Upper lobe of left lung (tissue), 6 donors: ENCODE data around the gene LRRC75B. TPM values are rescaled to one million over a fixed set of nuclear protein-coding genes. Genes with fewer than 3 reads are reported as not detected.

ENCODE experiments used
- ATAC-seq, 2 donors: fragments of 200-7000 bp; cut with Tn5 transposase; one replicate each; pipeline ENCODE4 v1.9.1; 2022; ENCODE audit warnings: mild to moderate bottlenecking in 2 of 2, moderate library complexity in 2 of 2; ENCODE audit not compliant: low FRiP score in 2 of 2
- DNase-seq, 2 donors: peaks; one replicate each; pipeline ENCODE4 v3.0.0-alpha.2; 2019 to 2020
- H3K27ac ChIP-seq, 4 donors: fragments of 200-600 bp; sonication (generic); one replicate each; pipeline ENCODE4 v1.5.1; 2016 to 2019
- H3K27me3 ChIP-seq, 4 donors: fragments of 200-600 bp; sonication (generic); one replicate each; pipeline ENCODE4 v1.5.1; 2017 to 2019
- H3K36me3 ChIP-seq, 4 donors: fragments of 200-600 bp; sonication (generic); one replicate each; pipeline ENCODE4 v1.5.1; 2016 to 2019
- H3K4me1 ChIP-seq, 4 donors: fragments of 200-600 bp; sonication (generic); one replicate each; pipeline ENCODE4 v1.5.1; 2018 to 2019
- H3K4me3 ChIP-seq, 4 donors: fragments of 200-600 bp; sonication (generic); one replicate each; pipeline ENCODE4 v1.5.1; 2017 to 2019; ENCODE audit warnings: mild to moderate bottlenecking in 2 of 4, moderate library complexity in 1 of 4
- H3K9me3 ChIP-seq, 4 donors: fragments of 200-600 bp; sonication (generic); one replicate each; pipeline ENCODE4 v1.5.1; 2018 to 2019
- EP300 ChIP-seq, 4 donors: sonication (generic); formaldehyde crosslinking; IDR thresholded peaks; one replicate each; pipeline ENCODE4 v1.5.1; 2017; ENCODE audit warnings: antibody characterized with exemption in 4 of 4, control low read depth in 2 of 4
- POLR2A ChIP-seq, 4 donors: fragments of 450-650 bp; IDR thresholded peaks; one replicate each; pipeline ENCODE4 v1.5.1; 2016 to 2017; ENCODE audit warnings: antibody characterized with exemption in 4 of 4, mild to moderate bottlenecking in 2 of 4
- POLR2AphosphoS5 ChIP-seq, 2 donors: sonication (generic); formaldehyde crosslinking; IDR thresholded peaks; one replicate each; pipeline ENCODE4 v1.5.1; 2017; ENCODE audit warnings: antibody characterized with exemption in 2 of 2
- WGBS, 2 donors: methylation state at CpG; one replicate each; pipeline ENCODE4 v1.1.5; 2017 to 2018; 5-methylcytosine and 5-hydroxymethylcytosine counted together
- total RNA-seq, 6 donors: library from RNA; depleted of rRNA in 4 of 6; stranded (reverse); fragments of >200 nt in 4 of 6; gene quantifications; one replicate each; pipeline versions ENCODE4 v1.1.0 to v1.2.1, GENCODE V29; 2016 to 2021
- TF ChIP-seq, protein P1 (sequence below), 6 experiments: fragments of 450-650 bp in 4 of 6; fragments of 200-600 bp in 2 of 6; sonication (generic) in 2 of 6; IDR thresholded peaks; one replicate each; pipeline ENCODE4 v1.5.1; 2016 to 2019; ENCODE audit warnings: antibody characterized with exemption in 6 of 6
- donor health status: DM: no; HTN: no; CAD: no; lungs with moderate emphysema.
- donor health status: DM: no; HTN: yes; CAD: no; lungs with severe emphysema.

LRRC75B gene
- total RNA-seq, 6 donors from 2014 or later, result 9.7 to 50.3 (median 13.2) TPM

DNA sequence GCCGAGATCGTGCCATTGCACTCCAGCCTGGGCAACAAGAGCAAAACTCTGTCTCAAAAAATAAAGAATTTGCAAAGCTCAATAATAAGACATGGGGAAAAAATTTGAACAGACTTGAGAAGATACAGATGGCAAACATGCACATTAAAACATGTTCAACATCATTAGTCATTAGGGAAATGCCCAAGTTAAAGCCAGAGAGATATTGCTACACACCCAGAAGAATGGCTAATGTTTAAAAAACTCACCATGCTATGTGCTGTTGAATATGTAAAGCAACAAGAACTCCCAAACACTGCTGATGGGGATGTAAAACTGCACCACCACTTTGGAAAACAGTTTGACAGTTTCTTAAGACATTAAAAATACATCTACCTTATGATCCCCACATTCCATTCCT is 12.6 kb downstream of the LRRC75B start:
- no peak for ATAC-seq
- peaks cover 9 to 20% (median 17%) of the 10 kb centered on the region in 4 donors for H3K4me1 ChIP-seq
- no peak overlapping the region for H3K27ac ChIP-seq
- WGBS, 2 donors, result 72 to 95% methylated on average over 2 of the region's 2 CpGs
- no peaks in the 10 kb centered on the region for H3K9me3 ChIP-seq
- DNase-seq, result no peak
- H3K27me3 ChIP-seq, result no peaks in the 10 kb centered on the region
- no peak overlapping the region for H3K4me3 ChIP-seq
- TF ChIP-seq, protein P1, sequence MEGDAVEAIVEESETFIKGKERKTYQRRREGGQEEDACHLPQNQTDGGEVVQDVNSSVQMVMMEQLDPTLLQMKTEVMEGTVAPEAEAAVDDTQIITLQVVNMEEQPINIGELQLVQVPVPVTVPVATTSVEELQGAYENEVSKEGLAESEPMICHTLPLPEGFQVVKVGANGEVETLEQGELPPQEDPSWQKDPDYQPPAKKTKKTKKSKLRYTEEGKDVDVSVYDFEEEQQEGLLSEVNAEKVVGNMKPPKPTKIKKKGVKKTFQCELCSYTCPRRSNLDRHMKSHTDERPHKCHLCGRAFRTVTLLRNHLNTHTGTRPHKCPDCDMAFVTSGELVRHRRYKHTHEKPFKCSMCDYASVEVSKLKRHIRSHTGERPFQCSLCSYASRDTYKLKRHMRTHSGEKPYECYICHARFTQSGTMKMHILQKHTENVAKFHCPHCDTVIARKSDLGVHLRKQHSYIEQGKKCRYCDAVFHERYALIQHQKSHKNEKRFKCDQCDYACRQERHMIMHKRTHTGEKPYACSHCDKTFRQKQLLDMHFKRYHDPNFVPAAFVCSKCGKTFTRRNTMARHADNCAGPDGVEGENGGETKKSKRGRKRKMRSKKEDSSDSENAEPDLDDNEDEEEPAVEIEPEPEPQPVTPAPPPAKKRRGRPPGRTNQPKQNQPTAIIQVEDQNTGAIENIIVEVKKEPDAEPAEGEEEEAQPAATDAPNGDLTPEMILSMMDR (IDR thresholded peaks at IDR 0.05), result no peak
- TF ChIP-seq POLR2A (IDR thresholded peaks at IDR 0.05) (no peak), POLR2AphosphoS5 (IDR thresholded peaks at IDR 0.05) (no peak), EP300 (IDR thresholded peaks at IDR 0.05) (no peak)
- H3K36me3 ChIP-seq, result peaks cover 0 to 11% (median under 1%) of the 10 kb centered on the region in 4 donors

DNA sequence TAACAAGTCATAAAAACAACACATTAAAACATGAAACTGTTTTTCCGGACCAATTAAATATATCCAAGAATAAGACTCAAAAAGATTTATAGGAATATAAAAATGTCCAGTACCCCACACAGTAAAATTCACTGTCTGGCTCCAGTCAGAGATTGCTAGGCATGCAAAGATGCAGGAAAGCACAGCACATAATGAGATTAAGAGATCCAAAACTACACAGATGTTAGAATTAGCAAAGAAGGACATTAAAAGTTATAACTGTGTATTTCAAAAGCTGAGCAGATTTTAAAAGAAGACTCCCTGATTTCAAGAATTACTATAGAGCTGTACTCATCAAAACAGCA is 13.6 kb downstream of the LRRC75B start:
- Histone ChIP-seq H3K4me3 (no peak overlapping the region), H3K4me1 (peaks cover 9 to 18% (median 16%) of the 10 kb centered on the region in 4 donors), H3K36me3 (peaks cover 5 to 18% (median 6%) of the 10 kb centered on the region in 4 donors), H3K27ac (peak overlapping the region in 2 of 4 donors; percentile 20 to 67), H3K27me3 (no peaks in the 10 kb centered on the region), H3K9me3 (no peaks in the 10 kb centered on the region)
- no peak for TF ChIP-seq POLR2A (IDR thresholded peaks at IDR 0.05)
- no peak for TF ChIP-seq EP300 (IDR thresholded peaks at IDR 0.05)
- TF ChIP-seq, protein P1 (IDR thresholded peaks at IDR 0.05), result no peak
- no peak for TF ChIP-seq POLR2AphosphoS5 (IDR thresholded peaks at IDR 0.05)
- DNase-seq, result no peak
- no peak for ATAC-seq
- WGBS, 2 donors, result 60 to 73% methylated on average over 1 of the region's 1 CpG

DNA sequence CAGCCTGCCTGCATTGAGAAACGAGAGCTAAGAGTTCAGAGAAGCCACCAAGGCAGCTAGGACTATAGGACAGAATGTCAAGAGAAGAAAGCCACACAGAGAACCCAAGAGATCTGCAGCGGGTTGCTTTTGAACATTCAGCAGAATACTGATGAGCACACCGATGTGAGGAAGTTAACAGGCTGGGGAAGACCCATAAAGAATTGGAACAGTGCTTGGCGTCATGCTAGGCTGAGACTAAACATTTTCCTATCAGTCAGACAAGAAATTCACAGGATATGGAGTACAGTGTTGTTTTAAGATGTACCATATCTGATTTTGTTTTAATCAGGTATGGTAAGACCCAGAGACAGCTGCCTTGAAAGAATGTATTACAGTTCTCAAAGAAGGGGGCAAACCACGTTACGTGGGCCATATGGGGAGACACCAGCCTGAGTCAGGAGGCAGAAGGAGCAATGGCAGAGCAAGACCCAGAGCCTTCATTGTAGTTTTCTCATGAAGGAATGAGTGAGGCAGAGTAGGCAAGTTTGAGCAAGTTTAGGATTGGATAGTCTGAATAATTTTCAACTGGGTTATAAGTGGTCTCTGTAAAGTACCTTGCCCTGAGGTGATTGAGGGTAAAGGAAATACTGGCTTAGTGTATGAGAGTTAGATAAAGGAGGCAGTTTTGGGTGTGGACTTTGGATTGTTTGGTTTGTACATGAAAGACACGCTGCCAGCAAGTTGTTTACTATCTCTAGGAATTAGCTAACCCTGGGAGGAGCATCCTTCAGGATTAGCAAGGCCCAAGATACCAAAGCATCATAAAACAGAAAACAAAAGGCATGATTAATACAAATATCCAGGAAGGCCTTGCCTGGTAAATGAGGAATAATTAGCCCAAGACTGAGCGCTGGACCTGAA is 14.3 kb downstream of the LRRC75B start:
- ATAC-seq (no peak), DNase-seq (no peak)
- Histone ChIP-seq H3K9me3 (no peaks in the 10 kb centered on the region), H3K4me1 (peaks cover 5 to 13% (median 12%) of the 10 kb centered on the region in 4 donors), H3K27me3 (no peaks in the 10 kb centered on the region), H3K36me3 (peaks cover 6 to 24% (median 9%) of the 10 kb centered on the region in 4 donors), H3K4me3 (no peak overlapping the region), H3K27ac (peak overlapping the region; percentile 16 to 67 (median 36))
- no peak for TF ChIP-seq POLR2AphosphoS5 (IDR thresholded peaks at IDR 0.05)
- TF ChIP-seq POLR2A (IDR thresholded peaks at IDR 0.05), result no peak
- TF ChIP-seq, protein P1 (IDR thresholded peaks at IDR 0.05), result no peak
- TF ChIP-seq EP300 (IDR thresholded peaks at IDR 0.05), result no peak
- 66 to 69% methylated on average over 8 of the region's 8 CpGs for WGBS, 2 donors

DNA sequence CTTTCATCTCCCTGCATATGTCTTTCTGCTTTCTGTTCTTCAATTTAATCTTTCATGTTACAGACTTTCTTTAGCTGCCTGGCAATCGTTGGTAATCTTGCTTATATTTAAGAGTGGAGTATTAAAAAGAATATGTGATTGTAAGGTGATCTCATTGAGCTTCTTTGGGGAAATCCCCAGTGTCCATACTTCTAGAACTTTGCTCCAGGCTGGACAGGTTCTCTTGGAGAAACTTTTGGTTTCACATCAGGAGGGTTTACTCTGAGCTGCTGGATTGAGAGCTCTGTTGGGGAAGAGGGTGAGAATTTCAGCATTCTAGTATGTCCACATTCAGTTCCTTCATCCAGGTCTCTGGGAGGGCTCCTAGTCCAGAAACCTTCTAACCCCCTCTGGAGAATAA is 16.1 kb downstream of the LRRC75B start:
- Histone ChIP-seq H3K36me3 (peaks cover 18 to 41% (median 26%) of the 10 kb centered on the region in 4 donors), H3K4me3 (no peak overlapping the region), H3K27me3 (no peaks in the 10 kb centered on the region), H3K9me3 (no peaks in the 10 kb centered on the region), H3K4me1 (peaks cover 0 to 12% (median 7%) of the 10 kb centered on the region in 4 donors), H3K27ac (peak overlapping the region in 1 of 4 donors; percentile 31)
- ATAC-seq (no peak), DNase-seq (no peak)
- 53 to 72% methylated on average over 1 of the region's 1 CpG for WGBS, 2 donors
- TF ChIP-seq EP300 (IDR thresholded peaks at IDR 0.05), result no peak
- TF ChIP-seq POLR2AphosphoS5 (IDR thresholded peaks at IDR 0.05), result no peak
- no peak for TF ChIP-seq POLR2A (IDR thresholded peaks at IDR 0.05)
- TF ChIP-seq, protein P1 (IDR thresholded peaks at IDR 0.05), result no peak
